Fibroblast of the conjunctiva (primary cell): ENCODE results near the gene MIPOL1.
A peak's percentile ranks its signal among the peaks of the same experiment; 100 is the strongest.

Experiments used
- DNase-seq: peaks from one replicate; pipeline ENCODE4 v3.0.0-alpha.2; 2010; ENCODE audit warnings: low read depth

The MIPOL1 gene

GRCh38 chr14:37234222-37234621, 36.5 kb downstream of the MIPOL1 start:
- DNase-seq = no peak

- peak; percentile 3 for DNase-seq
These were observed 38.3 kb downstream of the MIPOL1 start for GRCh38 chr14:37236044-37236443.

GRCh38 chr14:37237094-37237493, 39.4 kb downstream of the MIPOL1 start:
- no peak for DNase-seq

GRCh38 chr14:37237735-37238200, 40.0 kb downstream of the MIPOL1 start:
- no peak for DNase-seq

GRCh38 chr14:37241198-37241597, 43.5 kb downstream of the MIPOL1 start:
- no peak for DNase-seq

- DNase-seq = peak; percentile 52
These were observed 48.7 kb downstream of the MIPOL1 start for GRCh38 chr14:37246427-37246829.

- no peak for DNase-seq
These were observed 50.2 kb downstream of the MIPOL1 start for GRCh38 chr14:37247791-37248461.

- DNase-seq = no peak
These were observed 54.0 kb downstream of the MIPOL1 start for GRCh38 chr14:37251775-37252174.

- DNase-seq = no peak
These were observed 54.7 kb downstream of the MIPOL1 start for GRCh38 chr14:37252434-37252833.

- peak; percentile 9 for DNase-seq
These were observed 56.2 kb downstream of the MIPOL1 start for GRCh38 chr14:37253905-37254304.

- no peak for DNase-seq
These were observed 56.7 kb downstream of the MIPOL1 start for GRCh38 chr14:37254411-37254947.

GRCh38 chr14:37257501-37258070, 59.8 kb downstream of the MIPOL1 start:
- DNase-seq = no peak

GRCh38 chr14:37262649-37263048, 64.9 kb downstream of the MIPOL1 start:
- DNase-seq = no peak

- DNase-seq = no peak
These were observed 66.0 kb downstream of the MIPOL1 start for GRCh38 chr14:37263656-37264236.

GRCh38 chr14:37268788-37269187, 71.1 kb downstream of the MIPOL1 start:
- DNase-seq = no peak

GRCh38 chr14:37270629-37271028, 72.9 kb downstream of the MIPOL1 start:
- DNase-seq = no peak

GRCh38 chr14:37272569-37272968, 74.8 kb downstream of the MIPOL1 start:
- DNase-seq = no peak

- DNase-seq = no peak
These were observed 76.9 kb downstream of the MIPOL1 start for GRCh38 chr14:37274652-37275051.

GRCh38 chr14:37275963-37276362, 78.2 kb downstream of the MIPOL1 start:
- no peak for DNase-seq

GRCh38 chr14:37278636-37279538, 81.2 kb downstream of the MIPOL1 start:
- DNase-seq = no peak

GRCh38 chr14:37279818-37280217, 82.1 kb downstream of the MIPOL1 start:
- no peak for DNase-seq

- no peak for DNase-seq
These were observed 87.0 kb downstream of the MIPOL1 start for GRCh38 chr14:37284760-37285159.
